Measurements from ENCODE around the gene DNPH1. TPM values are rescaled to one million over a fixed set of nuclear protein-coding genes. Genes with fewer than 3 reads are reported as not detected.

Gene DNPH1
- polyA plus RNA-seq, 2 of the 4 experiments (the other 2 are of a cell fraction), result 63.2 to 82.0 TPM

DNA sequence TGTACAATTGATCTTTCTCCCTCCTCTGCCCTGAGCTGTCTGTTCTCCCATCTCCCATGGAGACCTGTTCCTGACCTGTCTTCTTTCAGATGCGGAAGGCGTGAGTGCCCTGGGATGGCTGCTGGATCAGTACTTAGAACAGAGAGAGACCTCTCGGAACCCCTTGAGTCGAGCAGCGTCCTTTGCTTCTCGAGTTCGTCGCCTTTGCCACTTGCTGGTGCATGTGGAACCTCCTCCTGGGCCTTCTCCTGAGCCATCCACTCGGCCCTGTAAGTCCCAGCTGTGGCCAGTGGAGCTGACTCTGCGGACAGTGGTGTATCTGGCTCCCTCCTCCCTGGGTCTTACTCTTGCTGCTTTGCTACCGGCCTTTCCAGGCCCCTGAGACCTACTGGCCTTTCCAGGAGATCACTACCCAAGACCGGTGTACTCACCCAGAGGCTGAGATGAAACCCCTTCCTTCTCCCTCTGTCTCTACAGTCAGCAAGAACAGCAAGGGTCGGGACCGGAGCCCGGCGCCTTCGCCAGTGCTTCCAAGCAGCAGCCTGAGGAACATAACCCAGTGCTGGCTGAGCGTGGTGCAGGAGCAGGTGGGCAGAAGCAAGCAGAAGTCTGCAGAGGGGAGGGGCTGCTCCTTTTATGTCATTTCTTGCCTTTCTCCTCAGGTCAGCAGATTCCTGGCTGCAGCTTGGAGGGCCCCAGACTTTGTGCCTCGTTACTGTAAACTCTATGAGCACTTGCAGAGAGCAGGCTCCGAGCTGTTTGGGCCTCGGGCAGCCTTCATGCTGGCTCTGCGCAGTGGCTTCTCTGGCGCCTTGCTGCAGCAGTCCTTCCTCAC is 24.8 kb downstream of the DNPH1 start:
- Histone ChIP-seq H3K9me3 (no peaks in the 10 kb centered on the region), H3K27ac (no peak overlapping the region), H3K4me2 (no peak overlapping the region), H3K4me1 (peaks cover 6% of the 10 kb centered on the region; the same call in 2 of the 3 replicates), H3K4me3 (no peak overlapping the region)
- POLR2A ChIA-PET, result no interaction called here
- DNase-seq (ENCODE audit: low read depth in 1 of 2, low spot score in 1 of 2), result no peak
- peak; percentile 12 to 20; a peak in 1 of 6 replicates for ATAC-seq
- CTCF ChIA-PET, result interaction anchor here (0.8 to 1.3 kb wide), 4 partner anchors 11 to 92 kb away, joined by 3 to 4 read pairs (median 3); partner anchors contain the start of gene DNPH1
- no peak for TF ChIP-seq HOXB13 (CRISPR knock-in tag; IDR thresholded peaks at IDR 0.05; ENCODE audit: low read depth)
- TF ChIP-seq HES2 (IDR thresholded peaks at IDR 0.05), result no peak
- TF ChIP-seq ESRRA (IDR thresholded peaks at IDR 0.05; ENCODE audit: borderline replicate concordance, low read length), result no peak
- TF ChIP-seq RNF2 (IDR thresholded peaks at IDR 0.05; ENCODE audit: borderline replicate concordance, low read depth), result no peak
- TF ChIP-seq MAFK (IDR thresholded peaks at IDR 0.05; ENCODE audit: partially characterized antibody), result no peak
- TF ChIP-seq, protein P1, sequence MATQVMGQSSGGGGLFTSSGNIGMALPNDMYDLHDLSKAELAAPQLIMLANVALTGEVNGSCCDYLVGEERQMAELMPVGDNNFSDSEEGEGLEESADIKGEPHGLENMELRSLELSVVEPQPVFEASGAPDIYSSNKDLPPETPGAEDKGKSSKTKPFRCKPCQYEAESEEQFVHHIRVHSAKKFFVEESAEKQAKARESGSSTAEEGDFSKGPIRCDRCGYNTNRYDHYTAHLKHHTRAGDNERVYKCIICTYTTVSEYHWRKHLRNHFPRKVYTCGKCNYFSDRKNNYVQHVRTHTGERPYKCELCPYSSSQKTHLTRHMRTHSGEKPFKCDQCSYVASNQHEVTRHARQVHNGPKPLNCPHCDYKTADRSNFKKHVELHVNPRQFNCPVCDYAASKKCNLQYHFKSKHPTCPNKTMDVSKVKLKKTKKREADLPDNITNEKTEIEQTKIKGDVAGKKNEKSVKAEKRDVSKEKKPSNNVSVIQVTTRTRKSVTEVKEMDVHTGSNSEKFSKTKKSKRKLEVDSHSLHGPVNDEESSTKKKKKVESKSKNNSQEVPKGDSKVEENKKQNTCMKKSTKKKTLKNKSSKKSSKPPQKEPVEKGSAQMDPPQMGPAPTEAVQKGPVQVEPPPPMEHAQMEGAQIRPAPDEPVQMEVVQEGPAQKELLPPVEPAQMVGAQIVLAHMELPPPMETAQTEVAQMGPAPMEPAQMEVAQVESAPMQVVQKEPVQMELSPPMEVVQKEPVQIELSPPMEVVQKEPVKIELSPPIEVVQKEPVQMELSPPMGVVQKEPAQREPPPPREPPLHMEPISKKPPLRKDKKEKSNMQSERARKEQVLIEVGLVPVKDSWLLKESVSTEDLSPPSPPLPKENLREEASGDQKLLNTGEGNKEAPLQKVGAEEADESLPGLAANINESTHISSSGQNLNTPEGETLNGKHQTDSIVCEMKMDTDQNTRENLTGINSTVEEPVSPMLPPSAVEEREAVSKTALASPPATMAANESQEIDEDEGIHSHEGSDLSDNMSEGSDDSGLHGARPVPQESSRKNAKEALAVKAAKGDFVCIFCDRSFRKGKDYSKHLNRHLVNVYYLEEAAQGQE (IDR thresholded peaks at IDR 0.05), result no peak
- TF ChIP-seq EHMT2 (IDR thresholded peaks at IDR 0.05; ENCODE audit: low read depth), result no peak
- no peak for TF ChIP-seq ZNF302 (CRISPR knock-in tag; IDR thresholded peaks at IDR 0.05)
- TF ChIP-seq ZC3H11A (IDR thresholded peaks at IDR 0.05), result no peak
- TF ChIP-seq MAZ (IDR thresholded peaks at IDR 0.05; ENCODE audit: borderline replicate concordance, low read depth, low read length), result no peak
- TF ChIP-seq NPAS2 (CRISPR knock-in tag; IDR thresholded peaks at IDR 0.05; ENCODE audit: borderline replicate concordance), result no peak
- TF ChIP-seq ZSCAN20 (CRISPR knock-in tag; IDR thresholded peaks at IDR 0.05), result no peak
- 89% methylated on average over 17 of the region's 23 CpGs for WGBS (ENCODE audit: missing lambda C conversion rate)
- no peak for FAIRE-seq

- Histone ChIP-seq H3K9me3 (no peaks in the 10 kb centered on the region), H3K4me1 (peaks cover 6% of the 10 kb centered on the region; the same call in 2 of the 3 replicates), H3K4me2 (no peak overlapping the region), H3K4me3 (no peak overlapping the region), H3K27ac (no peak overlapping the region)
- CTCF ChIA-PET, result interaction anchor here (0.8 to 1.3 kb wide), 2 partner anchors 15 to 93 kb away, joined by 3 read pairs; no protein-coding TSS in a partner anchor
- DNase-seq (ENCODE audit: low read depth in 1 of 2, low spot score in 1 of 2) (no peak), FAIRE-seq (no peak), ATAC-seq (no peak)
- WGBS (ENCODE audit: missing lambda C conversion rate), result 88% methylated on average over 7 of the region's 8 CpGs
- POLR2A ChIA-PET, result no interaction called here
- TF ChIP-seq RARB (CRISPR knock-in tag; IDR thresholded peaks at IDR 0.05), result no peak
- TF ChIP-seq CEBPB (IDR thresholded peaks at IDR 0.05), result no peak
- TF ChIP-seq, protein P1 (IDR thresholded peaks at IDR 0.05), result no peak
- no peak for TF ChIP-seq BHLHE40 (IDR thresholded peaks at IDR 0.05; ENCODE audit: low read depth, low read length)
- TF ChIP-seq FOSB (CRISPR knock-in tag; IDR thresholded peaks at IDR 0.05), result no peak
- no peak for TF ChIP-seq NR3C1 (IDR thresholded peaks at IDR 0.05)
- no peak for TF ChIP-seq POLR2A (IDR thresholded peaks at IDR 0.05; ENCODE audit: low read length)
- no peak for TF ChIP-seq ZNF302 (CRISPR knock-in tag; IDR thresholded peaks at IDR 0.05)
- no peak for TF ChIP-seq SMC3 (IDR thresholded peaks at IDR 0.05)
- TF ChIP-seq E2F6 (IDR thresholded peaks at IDR 0.05; ENCODE audit: borderline replicate concordance, low read depth), result no peak
- no peak for TF ChIP-seq EHF (CRISPR knock-in tag; IDR thresholded peaks at IDR 0.05)
- TF ChIP-seq ESRRA (IDR thresholded peaks at IDR 0.05; ENCODE audit: borderline replicate concordance, low read length), result no peak
- no peak for TF ChIP-seq ZSCAN20 (CRISPR knock-in tag; IDR thresholded peaks at IDR 0.05)
Measured at GRCh38 chr6:43203718-43204095, 25.6 kb downstream of the DNPH1 start.
